ENCODE data around the gene RAD21L1. TPM values are rescaled to one million over a fixed set of nuclear protein-coding genes. Genes with fewer than 3 reads are reported as not detected.

Gene RAD21L1
- total RNA-seq, 1 donor from 2014 or later = not detected

GRCh38 chr20:1291191-1291741, 65.4 kb downstream of the RAD21L1 start:
- intact Hi-C loops (cut with DNase I) = no loop called here
- no peak for TF ChIP-seq CTCF (IDR thresholded peaks at IDR 0.05)
- Histone ChIP-seq H3K27ac (no peak overlapping the region), H3K27me3 (ENCODE audit: low read depth) (no peaks in the 10 kb centered on the region), H3K36me3 (no peaks in the 10 kb centered on the region), H3K4me1 (no peaks in the 10 kb centered on the region), H3K9me3 (no peaks in the 10 kb centered on the region), H3K4me3 (no peak overlapping the region)
- DNase-seq (no peak), ATAC-seq (no peak)

GRCh38 chr20:1292620-1293019, 66.8 kb downstream of the RAD21L1 start:
- H3K27me3 ChIP-seq (ENCODE audit: low read depth) = no peaks in the 10 kb centered on the region
- ATAC-seq = no peak
- intact Hi-C loops (cut with DNase I) = no loop called here

GRCh38 chr20:1293641-1294379, 68.0 kb downstream of the RAD21L1 start:
- Histone ChIP-seq H3K9me3 (no peaks in the 10 kb centered on the region), H3K4me1 (no peaks in the 10 kb centered on the region), H3K27me3 (ENCODE audit: low read depth) (no peaks in the 10 kb centered on the region), H3K36me3 (no peaks in the 10 kb centered on the region), H3K4me3 (no peak overlapping the region), H3K27ac (no peak overlapping the region)
- TF ChIP-seq CTCF (IDR thresholded peaks at IDR 0.05) = no peak
- DNase-seq = no peak
- no peak for ATAC-seq
- intact Hi-C loops (cut with DNase I) = no loop called here

More at GRCh38 chr20:1292620-1293019, 66.8 kb downstream of the RAD21L1 start:
- no peak for TF ChIP-seq CTCF (IDR thresholded peaks at IDR 0.05)
- Histone ChIP-seq H3K4me1 (no peaks in the 10 kb centered on the region), H3K36me3 (no peaks in the 10 kb centered on the region), H3K4me3 (no peak overlapping the region), H3K27ac (no peak overlapping the region), H3K9me3 (no peaks in the 10 kb centered on the region)
- no peak for DNase-seq

GRCh38 chr20:1294497-1294896, 68.7 kb downstream of the RAD21L1 start:
- ATAC-seq (no peak), DNase-seq (no peak)
- intact Hi-C loops (cut with DNase I) = no loop called here

GRCh38 chr20:1295276-1295930, 69.6 kb downstream of the RAD21L1 start:
- intact Hi-C loops (cut with DNase I) = no loop called here
- Histone ChIP-seq H3K9me3 (no peaks in the 10 kb centered on the region), H3K4me3 (no peak overlapping the region), H3K36me3 (no peaks in the 10 kb centered on the region), H3K27me3 (ENCODE audit: low read depth) (no peaks in the 10 kb centered on the region), H3K4me1 (no peaks in the 10 kb centered on the region), H3K27ac (no peak overlapping the region)
- DNase-seq (no peak), ATAC-seq (no peak)
- no peak for TF ChIP-seq CTCF (IDR thresholded peaks at IDR 0.05)

More at GRCh38 chr20:1294497-1294896, 68.7 kb downstream of the RAD21L1 start:
- Histone ChIP-seq H3K36me3 (no peaks in the 10 kb centered on the region), H3K27me3 (ENCODE audit: low read depth) (no peaks in the 10 kb centered on the region), H3K4me3 (no peak overlapping the region), H3K9me3 (no peaks in the 10 kb centered on the region), H3K27ac (no peak overlapping the region), H3K4me1 (no peaks in the 10 kb centered on the region)
- no peak for TF ChIP-seq CTCF (IDR thresholded peaks at IDR 0.05)

Data from lower lobe of right lung (tissue), 2 donors.